Measurements from ENCODE around the gene DOCK2.

DOCK2 gene

DNA sequence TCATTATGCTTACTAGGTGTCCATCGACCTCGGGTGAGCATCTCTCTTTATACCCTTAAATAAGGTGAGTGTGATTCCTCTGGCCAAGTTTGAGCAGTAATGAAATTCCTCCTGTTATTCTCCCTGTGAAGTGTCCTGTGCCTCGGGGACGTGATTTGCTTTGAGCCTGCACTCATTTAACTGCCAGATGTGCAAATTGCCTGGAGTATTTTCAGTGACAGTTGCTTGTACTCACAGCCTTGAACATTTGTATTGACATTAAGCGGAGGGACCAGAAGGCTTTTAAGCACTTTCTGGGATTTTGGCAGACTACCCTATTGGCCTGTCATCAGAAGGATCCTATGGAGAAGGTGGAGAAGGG lies 126.9 kb downstream of the DOCK2 start:
- TF ChIP-seq SIN3A (IDR thresholded peaks at IDR 0.05; ENCODE audit: borderline replicate concordance, insufficient read depth, low read length) (no peak), TAF1 (IDR thresholded peaks at IDR 0.05; ENCODE audit: borderline replicate concordance, insufficient read depth, low read length) (no peak), POLR2AphosphoS5 (IDR thresholded peaks at IDR 0.05; ENCODE audit: low read depth, low read length) (no peak), FOXP2 (optimal IDR thresholded peaks at IDR 0.05; ENCODE audit: borderline replicate concordance, extremely low read depth, extremely low read length, insufficient read depth) (no peak), REST (IDR thresholded peaks at IDR 0.05; ENCODE audit: insufficient read depth in 1 of 2, low read depth in 2 of 2, low read length in 2 of 2) (no peak)

DNA sequence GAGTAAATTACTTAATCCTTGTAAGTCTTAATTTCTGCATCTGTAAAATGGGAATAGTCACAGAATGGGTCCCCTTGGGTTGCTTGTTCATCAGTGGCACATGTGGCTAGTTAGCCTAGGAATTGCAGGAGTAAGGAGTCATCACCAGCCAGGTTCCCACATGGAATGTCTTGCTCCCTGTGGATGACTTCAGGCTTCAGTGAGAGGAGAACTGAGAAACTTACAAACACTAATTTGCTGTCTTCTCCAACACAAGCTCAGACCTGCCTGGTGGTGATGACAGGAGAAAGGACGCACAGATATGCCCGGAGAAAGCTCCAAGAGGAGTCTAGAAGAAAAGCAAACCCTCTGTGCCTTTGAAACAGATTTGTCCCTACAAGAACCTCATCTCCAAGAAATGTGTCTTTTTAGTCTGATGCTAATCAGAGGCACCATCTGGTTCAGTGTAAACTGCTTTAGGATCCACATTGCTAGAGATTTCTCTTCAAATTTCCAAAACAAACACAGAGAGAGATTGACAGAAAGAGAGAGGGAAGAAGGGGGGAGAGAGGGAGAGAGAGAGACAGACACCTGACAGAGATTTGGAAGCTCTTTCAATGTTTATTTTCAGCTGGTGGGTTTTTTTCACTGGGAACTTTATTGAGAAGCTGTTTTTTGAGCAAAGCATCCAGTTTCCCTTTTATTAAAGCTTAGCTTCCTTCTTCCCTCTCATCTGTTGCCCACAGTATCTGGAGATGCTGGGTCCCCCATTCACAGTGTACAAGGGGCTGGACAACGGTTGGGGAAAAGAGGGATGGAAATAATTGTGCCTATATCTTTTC lies 128.3 kb downstream of the DOCK2 start:
- no peak for TF ChIP-seq TAF1 (IDR thresholded peaks at IDR 0.05; ENCODE audit: borderline replicate concordance, insufficient read depth, low read length)
- TF ChIP-seq REST (IDR thresholded peaks at IDR 0.05; ENCODE audit: insufficient read depth in 1 of 2, low read depth in 2 of 2, low read length in 2 of 2), result no peak

DNA sequence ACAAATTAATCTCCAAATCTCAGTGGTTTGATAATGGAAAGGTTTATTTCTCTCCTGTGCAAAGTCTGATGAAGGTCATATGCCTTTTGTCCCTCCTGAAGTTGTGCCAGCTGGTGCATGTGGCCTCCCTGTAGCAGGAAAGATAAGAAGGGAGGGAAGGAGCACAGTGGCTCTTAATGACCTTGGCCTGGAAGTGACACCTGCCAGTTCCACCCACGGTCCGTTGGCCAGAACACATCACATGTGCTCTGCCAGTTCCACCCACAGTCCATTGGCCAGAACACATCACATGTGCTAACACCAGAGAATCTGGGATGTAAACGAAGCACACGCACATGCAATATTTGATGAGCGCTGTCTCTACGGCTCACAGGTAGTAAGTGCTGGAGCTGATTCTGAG lies 130.9 kb downstream of the DOCK2 start:
- no peak for TF ChIP-seq SIN3A (IDR thresholded peaks at IDR 0.05; ENCODE audit: borderline replicate concordance, insufficient read depth, low read length)
- TF ChIP-seq TAF1 (IDR thresholded peaks at IDR 0.05; ENCODE audit: borderline replicate concordance, insufficient read depth, low read length), result no peak
- TF ChIP-seq REST (IDR thresholded peaks at IDR 0.05; ENCODE audit: insufficient read depth in 1 of 2, low read depth in 2 of 2, low read length in 2 of 2), result no peak
- no peak for TF ChIP-seq FOXP2 (optimal IDR thresholded peaks at IDR 0.05; ENCODE audit: borderline replicate concordance, extremely low read depth, extremely low read length, insufficient read depth)
- no peak for TF ChIP-seq POLR2AphosphoS5 (IDR thresholded peaks at IDR 0.05; ENCODE audit: low read depth, low read length)

- TF ChIP-seq FOXP2 (optimal IDR thresholded peaks at IDR 0.05; ENCODE audit: borderline replicate concordance, extremely low read depth, extremely low read length, insufficient read depth) (no peak), POLR2AphosphoS5 (IDR thresholded peaks at IDR 0.05; ENCODE audit: low read depth, low read length) (no peak), SIN3A (IDR thresholded peaks at IDR 0.05; ENCODE audit: borderline replicate concordance, insufficient read depth, low read length) (no peak), REST (IDR thresholded peaks at IDR 0.05; ENCODE audit: insufficient read depth in 1 of 2, low read depth in 2 of 2, low read length in 2 of 2) (no peak), TAF1 (IDR thresholded peaks at IDR 0.05; ENCODE audit: borderline replicate concordance, insufficient read depth, low read length) (no peak)
These were observed 131.3 kb downstream of the DOCK2 start for GRCh38 chr5:169768416-169768815.

- TF ChIP-seq FOXP2 (optimal IDR thresholded peaks at IDR 0.05; ENCODE audit: borderline replicate concordance, extremely low read depth, extremely low read length, insufficient read depth) (no peak), REST (IDR thresholded peaks at IDR 0.05; ENCODE audit: insufficient read depth in 1 of 2, low read depth in 2 of 2, low read length in 2 of 2) (no peak), TAF1 (IDR thresholded peaks at IDR 0.05; ENCODE audit: borderline replicate concordance, insufficient read depth, low read length) (no peak), SIN3A (IDR thresholded peaks at IDR 0.05; ENCODE audit: borderline replicate concordance, insufficient read depth, low read length) (no peak), POLR2AphosphoS5 (IDR thresholded peaks at IDR 0.05; ENCODE audit: low read depth, low read length) (no peak)
These were observed 133.0 kb downstream of the DOCK2 start for GRCh38 chr5:169770109-169770508.
